B cell (primary cell): Measurements from ENCODE around the gene RBBP8NL. TPM values are rescaled to one million over a fixed set of nuclear protein-coding genes. Genes with fewer than 3 reads are reported as not detected.

Experiments
- ATAC-seq: fragments of 200-7000 bp; cut with Tn5 transposase; one replicate; pipeline ENCODE4 v1.10.0; 2021; ENCODE audit warnings: low read depth, mild to moderate bottlenecking, moderate number of reproducible peaks, moderate library complexity
- CTCF ChIA-PET: fragments of 350-600 bp; sonication (Branson Sonifier 250); formaldehyde crosslinking; loops from one replicate; lab custom pipeline; 2021; ENCODE audit warnings: antibody characterized with exemption, inconsistent platforms; lab: Charles Lee
- POLR2A ChIA-PET: fragments of 350-600 bp; sonication (Branson Sonifier 250); formaldehyde crosslinking; loops from one replicate; lab custom pipeline; 2021; ENCODE audit warnings: antibody characterized with exemption; lab: Charles Lee
- DNase-seq: peaks from one replicate; pipeline ENCODE4 v3.0.0; 2013
- H2AFZ ChIP-seq: 2 replicates; pipeline ENCODE4 v1.6.1; 2012; ENCODE audit warnings: mild to moderate bottlenecking, low read depth, low read length; ENCODE audit not compliant: insufficient read depth, poor library complexity, severe bottlenecking
- H3K27ac ChIP-seq, 2 donors: 1 replicate in 1 of 2; 2 replicates in 1 of 2; pipeline ENCODE4 v1.5.1; 2012 to 2013; ENCODE audit warnings: low read length in 2 of 2, mild to moderate bottlenecking in 2 of 2, moderate library complexity in 1 of 2
- H3K27me3 ChIP-seq, 4 experiments: fragments of 200-600 bp in 1 of 4; sonication (generic) in 1 of 4; replicated peaks in 1 of 4; 1 replicate in 2 of 4; 2 replicates in 2 of 4; pipeline versions ENCODE4 v1.6.1 to v1.7.0; 2013 to 2016; ENCODE audit warnings: low read length in 3 of 4, mild to moderate bottlenecking in 2 of 4, mixed read lengths in 1 of 4, moderate library complexity in 1 of 4; ENCODE audit not compliant: insufficient read depth in 4 of 4, control insufficient read depth in 3 of 4; ENCODE audit errors: control extremely low read depth in 1 of 4
- H3K36me3 ChIP-seq, 2 experiments: replicated peaks in 1 of 2; 1 replicate in 1 of 2; 2 replicates in 1 of 2; pipeline versions ENCODE4 v1.6.1 to v1.7.1; 2013; ENCODE audit warnings: low read length in 1 of 2; ENCODE audit not compliant: insufficient read depth in 2 of 2, control insufficient read depth in 1 of 2; ENCODE audit errors: control extremely low read depth in 1 of 2, extremely low read depth in 1 of 2
- H3K4me1 ChIP-seq, 2 donors: fragments of 200-600 bp in 1 of 2; sonication (generic) in 1 of 2; 1 replicate in 1 of 2; 2 replicates in 1 of 2; pipeline versions ENCODE4 v1.5.1 to v1.6.1; 2013 to 2017; ENCODE audit warnings: low read length in 2 of 2; ENCODE audit not compliant: control insufficient read depth in 2 of 2, insufficient read depth in 2 of 2
- H3K4me2 ChIP-seq: replicated peaks from 2 replicates; pipeline ENCODE3; 2012; ENCODE audit warnings: mild to moderate bottlenecking, low read depth, low read length; ENCODE audit not compliant: poor library complexity, severe bottlenecking
- H3K4me3 ChIP-seq, 5 experiments: fragments of 200-600 bp in 1 of 5; sonication (generic) in 1 of 5; 1 replicate in 3 of 5; 2 replicates in 2 of 5; pipeline versions ENCODE4 v1.5.1 to v1.7.0; 2011 to 2016; ENCODE audit warnings: low read length in 4 of 5, mild to moderate bottlenecking in 4 of 5, low read depth in 2 of 5, control low read depth in 1 of 5, moderate library complexity in 1 of 5; ENCODE audit not compliant: insufficient read depth in 1 of 5; ENCODE audit errors: control extremely low read depth in 1 of 5, extremely low read depth in 1 of 5
- H3K79me2 ChIP-seq: fragments of 200-600 bp; sonication (generic); one replicate; pipeline ENCODE4 v1.6.0; 2016; ENCODE audit warnings: low read length; ENCODE audit not compliant: control insufficient read depth, insufficient read depth
- H3K9ac ChIP-seq: fragments of 200-600 bp; sonication (generic); 2 replicates; pipeline ENCODE4 v1.6.1; 2017; ENCODE audit warnings: mild to moderate bottlenecking, low read length, moderate library complexity
- H3K9me3 ChIP-seq, 3 donors: one replicate each; pipeline versions ENCODE4 v1.6.1 to v1.7.1; 2013; ENCODE audit warnings: low read length in 2 of 3; ENCODE audit not compliant: control insufficient read depth in 2 of 3, insufficient read depth in 1 of 3; ENCODE audit errors: control extremely low read depth in 1 of 3
- H4K20me1 ChIP-seq: 2 replicates; pipeline ENCODE4 v1.6.0; 2012; ENCODE audit warnings: mild to moderate bottlenecking, low read length; ENCODE audit not compliant: insufficient read depth, control insufficient read depth, poor library complexity, severe bottlenecking
- H3K27ac Mint-ChIP-seq: one replicate; pipeline ENCODE4 v1.8.0; 2021; ENCODE audit warnings: mixed read lengths
- H3K27me3 Mint-ChIP-seq: one replicate; pipeline ENCODE4 v1.8.0; 2021; ENCODE audit warnings: mixed read lengths
- H3K4me1 Mint-ChIP-seq: one replicate; pipeline ENCODE4 v1.8.0; 2021; ENCODE audit warnings: mixed read lengths
- H3K4me3 Mint-ChIP-seq: one replicate; pipeline ENCODE4 v1.8.0; 2021; ENCODE audit warnings: mixed read lengths
- H3K9me3 Mint-ChIP-seq: one replicate; pipeline ENCODE4 v1.8.0; 2022; ENCODE audit warnings: mixed read lengths; ENCODE audit not compliant: insufficient read depth
- CTCF ChIP-seq: fragments of 200-600 bp; IDR thresholded peaks from one replicate; pipeline ENCODE4 v1.8.0; 2022; ENCODE audit warnings: antibody characterized with exemption, mild to moderate bottlenecking
- EZH2 ChIP-seq: IDR thresholded peaks from 2 replicates; pipeline ENCODE4 v1.6.1; 2012; ENCODE audit warnings: borderline replicate concordance, low read depth, mild to moderate bottlenecking, moderate library complexity, low read length; ENCODE audit not compliant: insufficient read depth, poor library complexity, severe bottlenecking
- whole genome bisulfite sequencing: methylation state at CpG from one replicate; pipeline ENCODE4 v1.1.5; 2013; ENCODE audit warnings: missing lambda C conversion rate; ENCODE audit not compliant: insufficient coverage; 5-methylcytosine and 5-hydroxymethylcytosine counted together
- intact Hi-C: fragments of 100-400 bp; cut with micrococcal nuclease; formaldehyde crosslinking; loops from one replicate; pipeline ENCODE4 v1.10.0; 2022
- polyA plus RNA-seq: library from polyadenylated mRNA; depleted of rRNA; stranded (reverse); fragments of >200 nt; gene quantifications from 2 replicates; pipeline ENCODE4 v1.2.3, GENCODE V29; 2012
- total RNA-seq, 2 donors: library from RNA; stranded (reverse); fragments of 120-200 nt in 1 of 2; gene quantifications; 1 replicate in 1 of 2; 2 replicates in 1 of 2; pipeline versions ENCODE4 v1.2.3 to v1.2.4, GENCODE V29; 2013 to 2022

The RBBP8NL gene
- total and polyA plus RNA-seq, 2 donors (not counting 1 experiment from before 2014, with no cell fraction given) = not detected

GRCh38 chr20:62406635-62407176, 20.6 kb downstream of the RBBP8NL start:
- Histone ChIP-seq H3K36me3 (no peaks in the 10 kb centered on the region), H3K79me2 (peaks cover 23% of the 10 kb centered on the region), H3K4me3 (peak overlapping the region; percentile 36 to 67 (median 54)), H3K9me3 (no peaks in the 10 kb centered on the region), H3K27me3 (no peaks in the 10 kb centered on the region), H3K4me1 (peaks cover 30 to 47% of the 10 kb centered on the region in 2 donors), H4K20me1 (peaks cover 9% of the 10 kb centered on the region), H3K9ac (peak overlapping the region; percentile 78), H3K27ac (peak overlapping the region in 1 of 2 donors; percentile 56), H3K4me2 (peak overlapping the region; percentile 95), H2AFZ (peak overlapping the region; percentile 33)
- TF ChIP-seq CTCF = no peak
- TF ChIP-seq EZH2 = no peak
- Mint-ChIP-seq H3K4me1 (peaks cover 34% of the 10 kb centered on the region), H3K27ac (peak overlapping the region; percentile 50), H3K27me3 (no peaks in the 10 kb centered on the region), H3K4me3 (peak overlapping the region; percentile 74), H3K9me3 (no peaks in the 10 kb centered on the region)
- CTCF ChIA-PET = no interaction called here
- ATAC-seq (no peak), DNase-seq (peak; percentile 36)
- POLR2A ChIA-PET = no interaction called here
- intact Hi-C loops = loop anchor here (1.0 to 5.0 kb wide), 4 partner anchors 19 to 531 kb away; partner anchors contain the start of genes GID8, OSBPL2 and RPS21
- WGBS = 1% methylated on average over 42 of the region's 42 CpGs

GRCh38 chr20:62405981-62406513, 21.3 kb downstream of the RBBP8NL start:
- H3K27ac ChIP-seq = no peak overlapping the region
- peak overlapping the region; percentile 95 for H3K4me2 ChIP-seq
- peaks cover 9% of the 10 kb centered on the region for H4K20me1 ChIP-seq
- no peaks in the 10 kb centered on the region for H3K27me3 ChIP-seq
- DNase-seq (no peak), ATAC-seq (no peak)
- intact Hi-C loops = loop anchor here (2.0 to 5.0 kb wide), 3 partner anchors 167 to 531 kb away; partner anchors contain the start of genes GID8 and OSBPL2
- peak overlapping the region; percentile 74 for H3K4me3 Mint-ChIP-seq
- peaks cover 23% of the 10 kb centered on the region for H3K79me2 ChIP-seq
- TF ChIP-seq CTCF (no peak), EZH2 (no peak)
- H3K27ac Mint-ChIP-seq = peak overlapping the region; percentile 59
- H3K27me3 Mint-ChIP-seq = no peaks in the 10 kb centered on the region
- 82% methylated on average over 8 of the region's 10 CpGs for WGBS
- H3K36me3 ChIP-seq = no peaks in the 10 kb centered on the region
- peaks cover 30 to 51% of the 10 kb centered on the region in 2 donors for H3K4me1 ChIP-seq
- no peaks in the 10 kb centered on the region for H3K9me3 Mint-ChIP-seq
- ChIA-PET CTCF (no interaction called here), POLR2A (no interaction called here)
- peak overlapping the region in 4 of 5 experiments; percentile 46 to 67 (median 56) for H3K4me3 ChIP-seq
- H2AFZ ChIP-seq = peak overlapping the region; percentile 33
- peaks cover 41% of the 10 kb centered on the region for H3K4me1 Mint-ChIP-seq
- H3K9me3 ChIP-seq = no peaks in the 10 kb centered on the region
- peak overlapping the region; percentile 78 for H3K9ac ChIP-seq
